Hepatocyte (in vitro differentiated cells): ENCODE results near the gene IGLON5. TPM values are rescaled to one million over a fixed set of nuclear protein-coding genes. Genes with fewer than 3 reads are reported as not detected.

Experiments
- DNase-seq: peaks from one replicate; pipeline ENCODE4 v3.0.0-alpha.2; 2016; ENCODE audit warnings: low spot score
- H2AFZ ChIP-seq: fragments of 200-600 bp; sonication (generic); 2 replicates; pipeline ENCODE4 v1.6.0; 2016; ENCODE audit warnings: antibody characterized with exemption, mild to moderate bottlenecking
- H3K27ac ChIP-seq: fragments of 200-600 bp; sonication (generic); 2 replicates; pipeline ENCODE4 v1.5.1; 2016; ENCODE audit warnings: mild to moderate bottlenecking
- H3K27me3 ChIP-seq: fragments of 200-600 bp; sonication (generic); 2 replicates; pipeline ENCODE4 v1.6.1; 2016
- H3K36me3 ChIP-seq: fragments of 200-600 bp; sonication (generic); replicated peaks from 2 replicates; pipeline ENCODE4 v1.5.1; 2016; ENCODE audit warnings: low read depth; ENCODE audit not compliant: insufficient read depth
- H3K4me1 ChIP-seq: fragments of 200-600 bp; sonication (generic); 2 replicates; pipeline ENCODE4 v1.5.1; 2016; ENCODE audit warnings: mild to moderate bottlenecking, moderate library complexity; ENCODE audit not compliant: insufficient read depth
- H3K4me2 ChIP-seq: fragments of 200-600 bp; sonication (generic); 2 replicates; pipeline ENCODE4 v1.6.0; 2016
- H3K4me3 ChIP-seq: fragments of 200-600 bp; sonication (generic); 2 replicates; pipeline ENCODE4 v1.5.1; 2016; ENCODE audit warnings: mild to moderate bottlenecking
- H3K79me2 ChIP-seq: fragments of 200-600 bp; sonication (generic); 2 replicates; pipeline ENCODE4 v1.6.0; 2017; ENCODE audit warnings: mild to moderate bottlenecking
- H3K9me2 ChIP-seq: fragments of 200-600 bp; sonication (generic); replicated peaks from 2 replicates; pipeline ENCODE4 v1.6.0; 2017; ENCODE audit warnings: mild to moderate bottlenecking; ENCODE audit not compliant: insufficient read depth
- H3K9me3 ChIP-seq: fragments of 200-600 bp; sonication (generic); 2 replicates; pipeline ENCODE4 v1.5.1; 2016; ENCODE audit warnings: low read depth, mild to moderate bottlenecking
- H4K20me1 ChIP-seq: fragments of 200-600 bp; sonication (generic); 2 replicates; pipeline ENCODE4 v1.6.0; 2016; ENCODE audit warnings: mild to moderate bottlenecking; ENCODE audit not compliant: insufficient read depth, poor library complexity, severe bottlenecking
- CTCF ChIP-seq: fragments of 200-600 bp; sonication (generic); IDR thresholded peaks from 2 replicates; pipeline ENCODE4 v1.5.1; 2016; ENCODE audit warnings: antibody characterized with exemption, mild to moderate bottlenecking; ENCODE audit not compliant: poor library complexity
- EZH2 ChIP-seq: fragments of 200-600 bp; sonication (generic); IDR thresholded peaks from 2 replicates; pipeline ENCODE4 v1.6.1; 2016; ENCODE audit warnings: antibody characterized with exemption, mild to moderate bottlenecking, borderline replicate concordance
- EZH2phosphoT487 ChIP-seq: fragments of 200-600 bp; sonication (generic); IDR thresholded peaks from one replicate; pipeline ENCODE4 v1.6.1; 2018; ENCODE audit warnings: antibody characterized with exemption, mild to moderate bottlenecking, low read depth, moderate library complexity; ENCODE audit not compliant: unreplicated experiment, severe bottlenecking
- WGBS: methylation state at CpG from one replicate; pipeline ENCODE4 v1.1.6; 2016; ENCODE audit warnings: low lambda C conversion rate; ENCODE audit errors: missing lambda C conversion rate; 5-methylcytosine and 5-hydroxymethylcytosine counted together
- polyA plus RNA-seq: library from polyadenylated mRNA; unstranded; fragments of >200 nt; fragmentation: Nextera tagmentation; extraction: Ambion mirVana; gene quantifications from 2 replicates; pipeline ENCODE4 v1.2.1, GENCODE V29; 2016
- total RNA-seq: library from RNA; depleted of rRNA; stranded (reverse); fragments of >200 nt; gene quantifications from 2 replicates; pipeline ENCODE4 v1.2.3, GENCODE V29; 2014

IGLON5 gene
- total and polyA plus RNA-seq, 2 experiments from 2014 or later, result 2.4 to 5.0 TPM

DNA sequence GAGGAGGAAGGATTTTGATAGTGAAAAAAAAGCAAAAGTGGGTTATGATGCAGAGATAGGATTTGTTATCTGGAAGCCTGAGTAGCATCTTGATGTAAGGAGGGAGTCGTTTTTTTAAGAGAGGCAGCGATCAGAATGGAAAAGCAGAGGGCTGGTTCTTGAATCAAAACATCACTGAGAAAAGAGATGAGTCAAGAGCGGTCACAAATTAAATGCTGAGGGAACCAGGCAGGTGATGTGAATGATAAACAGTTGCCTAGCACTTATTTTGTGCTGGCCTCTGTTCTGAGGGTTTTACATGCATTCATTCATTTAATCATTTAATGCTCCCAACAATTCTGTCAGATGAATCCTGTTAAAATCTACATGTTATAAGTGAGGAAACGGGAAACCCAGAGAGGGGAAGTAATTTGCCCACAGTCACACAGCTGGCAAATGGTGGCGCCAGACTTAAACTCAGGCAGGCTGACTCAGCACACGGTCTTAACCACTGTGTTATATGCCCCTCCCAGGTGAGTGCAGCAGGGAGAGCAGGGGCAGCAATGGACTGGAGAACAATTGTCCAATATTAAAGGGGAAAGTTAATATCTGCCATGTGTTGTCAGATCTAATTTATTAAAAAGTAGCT is 39.1 kb upstream of the IGLON5 start:
- Histone ChIP-seq H3K27me3 (no peaks in the 10 kb centered on the region), H3K27ac (no peak overlapping the region), H3K79me2 (no peaks in the 10 kb centered on the region), H3K4me2 (no peak overlapping the region), H4K20me1 (no peaks in the 10 kb centered on the region), H3K4me1 (no peaks in the 10 kb centered on the region), H3K9me3 (no peaks in the 10 kb centered on the region), H3K36me3 (no peaks in the 10 kb centered on the region), H3K9me2 (no peaks in the 10 kb centered on the region), H3K4me3 (no peak overlapping the region), H2AFZ (no peak overlapping the region)
- DNase-seq, result no peak
- WGBS, result 76% methylated on average over 6 of the region's 6 CpGs
- TF ChIP-seq CTCF (no peak), EZH2 (no peak), EZH2phosphoT487 (no peak)

- H3K36me3 ChIP-seq, result no peaks in the 10 kb centered on the region
- no peaks in the 10 kb centered on the region for H3K79me2 ChIP-seq
- TF ChIP-seq EZH2phosphoT487, result no peak
- H3K27ac ChIP-seq, result no peak overlapping the region
- no peak overlapping the region for H3K4me3 ChIP-seq
- no peak overlapping the region for H3K4me2 ChIP-seq
- H3K9me2 ChIP-seq, result no peaks in the 10 kb centered on the region
- no peak for DNase-seq
- H3K27me3 ChIP-seq, result no peaks in the 10 kb centered on the region
- H3K4me1 ChIP-seq, result no peaks in the 10 kb centered on the region
- H2AFZ ChIP-seq, result no peak overlapping the region
- WGBS, result 87% methylated on average over 8 of the region's 8 CpGs
- no peaks in the 10 kb centered on the region for H4K20me1 ChIP-seq
- no peaks in the 10 kb centered on the region for H3K9me3 ChIP-seq
Observed at GRCh38 chr19:51274049-51274770, 37.2 kb upstream of the IGLON5 start.

- WGBS, result 84% methylated on average over 3 of the region's 3 CpGs
- TF ChIP-seq EZH2 (no peak), CTCF (no peak), EZH2phosphoT487 (no peak)
- no peaks in the 10 kb centered on the region for H3K36me3 ChIP-seq
- H3K4me3 ChIP-seq, result no peak overlapping the region
- H3K4me2 ChIP-seq, result no peak overlapping the region
- H2AFZ ChIP-seq, result no peak overlapping the region
- H3K9me2 ChIP-seq, result no peaks in the 10 kb centered on the region
- no peaks in the 10 kb centered on the region for H3K79me2 ChIP-seq
- H4K20me1 ChIP-seq, result no peaks in the 10 kb centered on the region
- H3K27ac ChIP-seq, result no peak overlapping the region
- no peak for DNase-seq
- no peaks in the 10 kb centered on the region for H3K27me3 ChIP-seq
- no peaks in the 10 kb centered on the region for H3K4me1 ChIP-seq
- H3K9me3 ChIP-seq, result no peaks in the 10 kb centered on the region
Observed at GRCh38 chr19:51277112-51277511, 34.3 kb upstream of the IGLON5 start.

- Histone ChIP-seq H3K9me2 (no peaks in the 10 kb centered on the region), H3K4me3 (no peak overlapping the region), H3K4me1 (no peaks in the 10 kb centered on the region), H3K27me3 (no peaks in the 10 kb centered on the region), H4K20me1 (no peaks in the 10 kb centered on the region), H3K79me2 (no peaks in the 10 kb centered on the region), H3K9me3 (no peaks in the 10 kb centered on the region), H3K36me3 (no peaks in the 10 kb centered on the region), H3K27ac (no peak overlapping the region), H2AFZ (no peak overlapping the region), H3K4me2 (no peak overlapping the region)
- DNase-seq, result no peak
- 89% methylated on average over 4 of the region's 4 CpGs for WGBS
- TF ChIP-seq CTCF (no peak), EZH2 (no peak), EZH2phosphoT487 (no peak)
Observed at GRCh38 chr19:51282335-51282734, 29.1 kb upstream of the IGLON5 start.
